NCI-H510A treated with DMSO at 0.1 percent for 48 hours (cell line): Measurements from ENCODE around the gene MVB12B.
"Not testable (repeated sequence)": the region's sequence is repeated elsewhere in the genome, so short reads cannot be mapped to it uniquely, and the experiment has no call there.

Experiments used
- DNase-seq: peaks from one replicate; lab custom pipeline; 2025; lab: John Stamatoyannopoulos, UW

The MVB12B gene

GRCh38 chr9:126326228-126327005 lies at the start of gene MVB12B:
Gene MVB12B, plus strand, starts transcription at chr9:126326829. Its CDS starts 101 bp downstream, at chr9:126326930.
- DNase-seq, result no peak

- DNase-seq, result no peak
Observed at GRCh38 chr9:126283799-126284465, 42.7 kb upstream of the MVB12B start.

- DNase-seq, result not testable (repeated sequence)
Observed at GRCh38 chr9:126285652-126286051, 41.0 kb upstream of the MVB12B start.

- no peak for DNase-seq
Observed at GRCh38 chr9:126287166-126287866, 39.3 kb upstream of the MVB12B start.

GRCh38 chr9:126290871-126291270 lies 35.8 kb upstream of the MVB12B start:
- DNase-seq, result no peak

- no peak for DNase-seq
Observed at GRCh38 chr9:126291925-126292324, 34.7 kb upstream of the MVB12B start.

- DNase-seq, result no peak
Observed at GRCh38 chr9:126292736-126293521, 33.7 kb upstream of the MVB12B start.

GRCh38 chr9:126293522-126293889 lies 33.1 kb upstream of the MVB12B start:
- no peak for DNase-seq

GRCh38 chr9:126294331-126295081 lies 32.1 kb upstream of the MVB12B start:
- DNase-seq, result no peak

GRCh38 chr9:126295082-126295477 lies 31.5 kb upstream of the MVB12B start:
- DNase-seq, result no peak

GRCh38 chr9:126295516-126295915 lies 31.1 kb upstream of the MVB12B start:
- DNase-seq, result no peak

- DNase-seq, result no peak
Observed at GRCh38 chr9:126295936-126296600, 30.6 kb upstream of the MVB12B start.

GRCh38 chr9:126296687-126297086 lies 29.9 kb upstream of the MVB12B start:
- no peak for DNase-seq

- no peak for DNase-seq
Observed at GRCh38 chr9:126297661-126298060, 29.0 kb upstream of the MVB12B start.

- DNase-seq, result no peak
Observed at GRCh38 chr9:126298063-126298801, 28.4 kb upstream of the MVB12B start.

GRCh38 chr9:126299706-126300276 lies 26.8 kb upstream of the MVB12B start:
- no peak for DNase-seq

GRCh38 chr9:126301196-126301595 lies 25.4 kb upstream of the MVB12B start:
- no peak for DNase-seq

- DNase-seq, result peak; percentile 78
Observed at GRCh38 chr9:126301985-126302603, 24.5 kb upstream of the MVB12B start.

GRCh38 chr9:126302730-126303129 lies 23.9 kb upstream of the MVB12B start:
- DNase-seq, result no peak
